Smooth muscle cell (in vitro differentiated cells): Measurements from ENCODE around the gene PRRG4. TPM values are rescaled to one million over a fixed set of nuclear protein-coding genes. Genes with fewer than 3 reads are reported as not detected.

ENCODE experiments used
- DNase-seq: peaks from one replicate; lab custom pipeline; 2025; ENCODE audit not compliant: unreplicated experiment; lab: John Stamatoyannopoulos, UW
- H2AFZ ChIP-seq: fragments of 200-600 bp; sonication (generic); 2 replicates; pipeline ENCODE4 v1.6.0; 2016; ENCODE audit warnings: antibody characterized with exemption, low read depth, mild to moderate bottlenecking
- H3F3A ChIP-seq: fragments of 200-600 bp; sonication (generic); 2 replicates; pipeline ENCODE4 v1.6.0; 2017; ENCODE audit warnings: antibody characterized with exemption, low read depth
- H3K27ac ChIP-seq: fragments of 200-600 bp; sonication (generic); 2 replicates; pipeline ENCODE4 v1.5.1; 2016; ENCODE audit warnings: low read depth, mild to moderate bottlenecking
- H3K27me3 ChIP-seq: fragments of 200-600 bp; sonication (generic); 2 replicates; pipeline ENCODE4 v1.6.1; 2016; ENCODE audit warnings: low read depth, mild to moderate bottlenecking
- H3K36me3 ChIP-seq: fragments of 200-600 bp; sonication (generic); 2 replicates; pipeline ENCODE4 v1.5.1; 2016; ENCODE audit warnings: low read depth
- H3K4me1 ChIP-seq: fragments of 200-600 bp; sonication (generic); 2 replicates; pipeline ENCODE4 v1.5.1; 2016; ENCODE audit warnings: low read depth
- H3K4me2 ChIP-seq: fragments of 200-600 bp; sonication (generic); 2 replicates; pipeline ENCODE4 v1.6.0; 2016; ENCODE audit warnings: mild to moderate bottlenecking
- H3K4me3 ChIP-seq: fragments of 200-600 bp; sonication (generic); 2 replicates; pipeline ENCODE4 v1.5.1; 2016; ENCODE audit warnings: mild to moderate bottlenecking
- H3K79me2 ChIP-seq: fragments of 200-600 bp; sonication (generic); 2 replicates; pipeline ENCODE4 v1.6.0; 2016; ENCODE audit warnings: low read depth, mild to moderate bottlenecking
- H3K9ac ChIP-seq: fragments of 200-600 bp; sonication (generic); 2 replicates; pipeline ENCODE4 v1.6.0; 2016; ENCODE audit warnings: low read depth
- H3K9me3 ChIP-seq: fragments of 200-600 bp; sonication (generic); replicated peaks from 2 replicates; pipeline ENCODE4 v1.5.1; 2016; ENCODE audit warnings: low read depth
- H4K20me1 ChIP-seq: fragments of 200-600 bp; sonication (generic); 2 replicates; pipeline ENCODE4 v1.6.0; 2016; ENCODE audit warnings: low read depth
- CTCF ChIP-seq: fragments of 200-600 bp; sonication (generic); IDR thresholded peaks from 2 replicates; pipeline ENCODE4 v1.5.1; 2017; ENCODE audit warnings: borderline replicate concordance, mild to moderate bottlenecking, antibody characterized with exemption; ENCODE audit not compliant: insufficient read depth, poor library complexity, severe bottlenecking
- WGBS: methylation state at CpG from one replicate; pipeline ENCODE4 v1.1.7; 2016; ENCODE audit warnings: low lambda C conversion rate; 5-methylcytosine and 5-hydroxymethylcytosine counted together
- polyA plus RNA-seq: library from polyadenylated mRNA; unstranded; fragments of >200 nt; fragmentation: Nextera tagmentation; extraction: Ambion mirVana; gene quantifications from 2 replicates; pipeline ENCODE4 v1.2.1, GENCODE V29; 2016
- total RNA-seq: library from RNA; depleted of rRNA; stranded (reverse); fragments of >200 nt; gene quantifications from 2 replicates; pipeline ENCODE4 v1.2.3, GENCODE V29; 2014

The PRRG4 gene
- total and polyA plus RNA-seq, 2 experiments from 2014 or later: 0.49 to 4.6 TPM

- H3K9ac ChIP-seq: no peak overlapping the region
- no peak overlapping the region for H3K27ac ChIP-seq
- no peak overlapping the region for H2AFZ ChIP-seq
- no peak overlapping the region for H3K4me2 ChIP-seq
- no peaks in the 10 kb centered on the region for H3K36me3 ChIP-seq
- H3K79me2 ChIP-seq: peaks cover 94% of the 10 kb centered on the region
- H4K20me1 ChIP-seq: peaks cover 80% of the 10 kb centered on the region
- H3K4me1 ChIP-seq: peaks cover 6% of the 10 kb centered on the region
- no peak for TF ChIP-seq CTCF
- H3K9me3 ChIP-seq: no peaks in the 10 kb centered on the region
- no peaks in the 10 kb centered on the region for H3K27me3 ChIP-seq
- DNase-seq: no peak
- H3F3A ChIP-seq: no peaks in the 10 kb centered on the region
- no peak overlapping the region for H3K4me3 ChIP-seq
These were observed 69.7 kb downstream of the PRRG4 start for GRCh38 chr11:32899438-32899837.

- no peaks in the 10 kb centered on the region for H3K36me3 ChIP-seq
- WGBS: 79% methylated on average over 4 of the region's 4 CpGs
- H3K9ac ChIP-seq: no peak overlapping the region
- TF ChIP-seq CTCF: no peak
- no peak overlapping the region for H3K27ac ChIP-seq
- H3K4me2 ChIP-seq: no peak overlapping the region
- H3K4me3 ChIP-seq: no peak overlapping the region
- no peak overlapping the region for H2AFZ ChIP-seq
- no peaks in the 10 kb centered on the region for H3F3A ChIP-seq
- H3K27me3 ChIP-seq: no peaks in the 10 kb centered on the region
- H4K20me1 ChIP-seq: peaks cover 96% of the 10 kb centered on the region
- H3K9me3 ChIP-seq: no peaks in the 10 kb centered on the region
- H3K79me2 ChIP-seq: peaks cover 92% of the 10 kb centered on the region
- H3K4me1 ChIP-seq: no peaks in the 10 kb centered on the region
- DNase-seq: no peak
These were observed 72.5 kb downstream of the PRRG4 start for GRCh38 chr11:32902089-32902665.

- no peaks in the 10 kb centered on the region for H3K27me3 ChIP-seq
- H3K4me1 ChIP-seq: no peaks in the 10 kb centered on the region
- H4K20me1 ChIP-seq: peaks cover 97% of the 10 kb centered on the region
- H3K9me3 ChIP-seq: no peaks in the 10 kb centered on the region
- no peak overlapping the region for H3K4me2 ChIP-seq
- H3K4me3 ChIP-seq: no peak overlapping the region
- no peaks in the 10 kb centered on the region for H3K36me3 ChIP-seq
- no peak overlapping the region for H3K9ac ChIP-seq
- H3K27ac ChIP-seq: no peak overlapping the region
- no peaks in the 10 kb centered on the region for H3F3A ChIP-seq
- no peak overlapping the region for H2AFZ ChIP-seq
- 81% methylated on average over 3 of the region's 3 CpGs for WGBS
- no peak for TF ChIP-seq CTCF
- peaks cover 91% of the 10 kb centered on the region for H3K79me2 ChIP-seq
- no peak for DNase-seq
These were observed 75.4 kb downstream of the PRRG4 start for GRCh38 chr11:32905028-32905667.

Other genes starting within 250 kb of the PRRG4 start
- 536 and 539 TPM in 2 replicates for gene EIF3M, start 246.1 kb upstream of the PRRG4 start, total RNA-seq
- 178 and 193 TPM in 2 replicates for gene EIF3M, start 246.1 kb upstream of the PRRG4 start, polyA plus RNA-seq
- not detected in 2 replicates for gene CCDC73, start 35.3 kb upstream of the PRRG4 start, total RNA-seq
- gene CCDC73, start 35.3 kb upstream of the PRRG4 start, polyA plus RNA-seq: not detected in 2 replicates
- gene QSER1, start 62.9 kb downstream of the PRRG4 start, total RNA-seq: 31.6 and 37.6 TPM in 2 replicates
- 4.1 and 5.8 TPM in 2 replicates for gene QSER1, start 62.9 kb downstream of the PRRG4 start, polyA plus RNA-seq
- gene DEPDC7, start 186.0 kb downstream of the PRRG4 start, total RNA-seq: 20.3 and 22.8 TPM in 2 replicates
- gene DEPDC7, start 186.0 kb downstream of the PRRG4 start, polyA plus RNA-seq: 8.1 and 12.5 TPM in 2 replicates
- gene TCP11L1, start 209.6 kb downstream of the PRRG4 start, total RNA-seq: 25.4 and 27.7 TPM in 2 replicates
- 7.4 and 18.1 TPM in 2 replicates for gene TCP11L1, start 209.6 kb downstream of the PRRG4 start, polyA plus RNA-seq